Panc1 (cell line): ENCODE measurements around the gene E4F1. TPM values are rescaled to one million over a fixed set of nuclear protein-coding genes. Genes with fewer than 3 reads are reported as not detected.
A peak's percentile ranks its signal among the peaks of the same experiment; 100 is the strongest.

Source experiments
- ATAC-seq: fragments of 200-7000 bp; cut with Tn5 transposase; 2 replicates; pipeline ENCODE4 v1.9.1; 2020; ENCODE audit warnings: mild to moderate bottlenecking, moderate library complexity
- BruUV-seq: library from RNA; stranded (reverse); fragments of 400-500 nt; replicated peaks from 2 replicates; lab custom pipeline; 2021; lab: Mats Ljungman, UMichigan
- CTCF ChIA-PET: fragments of 300-600 bp; sonication (Branson Sonifier 250); formaldehyde crosslinking; loops from one replicate; lab custom pipeline; 2022; ENCODE audit warnings: antibody characterized with exemption; lab: Charles Lee
- POLR2A ChIA-PET: fragments of 300-600 bp; sonication (Branson Sonifier 250); formaldehyde crosslinking; loops from one replicate; lab custom pipeline; 2022; ENCODE audit warnings: antibody characterized with exemption; lab: Charles Lee
- DNase-seq: peaks from one replicate; pipeline ENCODE4 v3.0.0-alpha.2; 2010; ENCODE audit warnings: low read depth, low spot score
- H3K27ac ChIP-seq: 2 replicates; pipeline ENCODE4 v1.5.1; 2011; ENCODE audit warnings: mild to moderate bottlenecking, low read length, inconsistent platforms
- H3K27me3 ChIP-seq: fragments of 200-500 bp; sonication (Bioruptor generic); 2 replicates; pipeline ENCODE4 v1.6.0; 2014; ENCODE audit warnings: low read length, inconsistent platforms; ENCODE audit not compliant: control insufficient read depth, insufficient read depth
- H3K36me3 ChIP-seq: fragments of 200-500 bp; sonication (Bioruptor generic); 2 replicates; pipeline ENCODE4 v1.5.1; 2014; ENCODE audit warnings: inconsistent platforms, mild to moderate bottlenecking, low read length, moderate library complexity; ENCODE audit not compliant: control insufficient read depth, insufficient read depth
- H3K4me1 ChIP-seq: 2 replicates; pipeline ENCODE4 v1.5.1; 2011; ENCODE audit warnings: inconsistent platforms, mild to moderate bottlenecking, low read length, moderate library complexity; ENCODE audit not compliant: control insufficient read depth, insufficient read depth
- H3K4me3 ChIP-seq, 2 experiments: 2 replicates each; pipeline ENCODE4 v1.5.1; 2011 to 2012; ENCODE audit warnings: low read depth in 2 of 2, low read length in 2 of 2, mild to moderate bottlenecking in 2 of 2, inconsistent platforms in 1 of 2, moderate library complexity in 1 of 2
- H3K9me3 ChIP-seq: fragments of 200-500 bp; sonication (Bioruptor generic); 2 replicates; pipeline ENCODE4 v1.5.1; 2014; ENCODE audit warnings: low read depth, mild to moderate bottlenecking, inconsistent platforms, low read length, moderate library complexity; ENCODE audit not compliant: control insufficient read depth, insufficient read depth
- POLR2AphosphoS5 ChIP-seq: IDR thresholded peaks from 2 replicates; pipeline ENCODE4 v1.6.1; 2012; ENCODE audit warnings: mild to moderate bottlenecking, low read depth, low read length, moderate library complexity
- SIN3A ChIP-seq: IDR thresholded peaks from 2 replicates; pipeline ENCODE4 v1.6.1; 2012; ENCODE audit warnings: low read depth, mild to moderate bottlenecking, low read length, moderate library complexity, borderline replicate concordance; ENCODE audit not compliant: insufficient read depth
- TCF7L2 ChIP-seq: IDR thresholded peaks from 2 replicates; pipeline ENCODE4 v1.6.1; 2011; ENCODE audit warnings: mild to moderate bottlenecking, low read depth, low read length, inconsistent platforms
- in situ Hi-C: cut with HindIII; loops from 2 replicates; pipeline ENCODE4 v1.10.0; 2016; ENCODE audit warnings: low sequenced_read_pairs, low pct_unique_long_range_greater_than_20kb
- intact Hi-C: fragments of 100-400 bp; cut with micrococcal nuclease; formaldehyde crosslinking; loops from one replicate; pipeline ENCODE4 v1.10.0; 2022; ENCODE audit not compliant: unreplicated experiment
- total RNA-seq: library from RNA; stranded (reverse); gene quantifications from one replicate; pipeline ENCODE4 v1.2.1, GENCODE V29; 2021; ENCODE audit not compliant: unreplicated experiment
- TF ChIP-seq, protein P1 (sequence below), 2 experiments: IDR thresholded peaks; 2 replicates each; pipeline ENCODE4 v1.6.1; 2011 to 2012; ENCODE audit warnings: low read depth in 2 of 2, control low read depth in 1 of 2, low read length in 1 of 2, mild to moderate bottlenecking in 1 of 2, moderate library complexity in 1 of 2; ENCODE audit not compliant: insufficient read depth in 1 of 2
- TF ChIP-seq, protein P2 (sequence below): fragments of 450-650 bp; IDR thresholded peaks from 2 replicates; pipeline ENCODE4 v1.5.1; 2017; ENCODE audit warnings: mild to moderate bottlenecking

The E4F1 gene
- total RNA-seq, 1 experiment from 2014 or later, result 50.8 TPM

DNA sequence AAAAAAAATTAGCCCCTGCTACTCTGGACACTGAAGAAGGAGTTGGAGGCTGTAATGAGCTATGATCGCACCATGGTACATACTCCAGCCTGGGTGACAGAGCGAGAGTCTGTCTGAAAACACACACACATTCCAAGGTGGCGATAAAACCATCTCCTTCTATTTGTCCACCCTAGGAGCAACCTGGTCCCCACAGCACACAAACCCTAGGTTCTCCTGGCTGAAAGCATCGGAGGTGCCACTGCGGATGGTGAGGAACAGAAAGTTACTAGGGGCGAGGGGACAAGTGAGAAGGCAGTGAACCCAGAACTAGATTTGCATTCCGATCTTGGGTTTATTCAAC, 29.4 kb downstream of the E4F1 start:
- H3K27me3 ChIP-seq, result no peaks in the 10 kb centered on the region
- BruUV-seq, result no TSS peak
- intact Hi-C loops (no loop called here), in situ Hi-C loops (no loop called here)
- POLR2A ChIA-PET, result interaction anchor here (0.5 kb wide), 1 partner anchor 11 kb away, joined by 5 read pairs; no protein-coding TSS in a partner anchor
- ATAC-seq (peak; percentile 19; the same call in 1 of the 2 replicates), DNase-seq (no peak)
- H3K4me3 ChIP-seq, result no peak overlapping the region
- no peak for TF ChIP-seq SIN3A
- TF ChIP-seq POLR2AphosphoS5, result no peak
- TF ChIP-seq TCF7L2, result no peak
- TF ChIP-seq, protein P1, sequence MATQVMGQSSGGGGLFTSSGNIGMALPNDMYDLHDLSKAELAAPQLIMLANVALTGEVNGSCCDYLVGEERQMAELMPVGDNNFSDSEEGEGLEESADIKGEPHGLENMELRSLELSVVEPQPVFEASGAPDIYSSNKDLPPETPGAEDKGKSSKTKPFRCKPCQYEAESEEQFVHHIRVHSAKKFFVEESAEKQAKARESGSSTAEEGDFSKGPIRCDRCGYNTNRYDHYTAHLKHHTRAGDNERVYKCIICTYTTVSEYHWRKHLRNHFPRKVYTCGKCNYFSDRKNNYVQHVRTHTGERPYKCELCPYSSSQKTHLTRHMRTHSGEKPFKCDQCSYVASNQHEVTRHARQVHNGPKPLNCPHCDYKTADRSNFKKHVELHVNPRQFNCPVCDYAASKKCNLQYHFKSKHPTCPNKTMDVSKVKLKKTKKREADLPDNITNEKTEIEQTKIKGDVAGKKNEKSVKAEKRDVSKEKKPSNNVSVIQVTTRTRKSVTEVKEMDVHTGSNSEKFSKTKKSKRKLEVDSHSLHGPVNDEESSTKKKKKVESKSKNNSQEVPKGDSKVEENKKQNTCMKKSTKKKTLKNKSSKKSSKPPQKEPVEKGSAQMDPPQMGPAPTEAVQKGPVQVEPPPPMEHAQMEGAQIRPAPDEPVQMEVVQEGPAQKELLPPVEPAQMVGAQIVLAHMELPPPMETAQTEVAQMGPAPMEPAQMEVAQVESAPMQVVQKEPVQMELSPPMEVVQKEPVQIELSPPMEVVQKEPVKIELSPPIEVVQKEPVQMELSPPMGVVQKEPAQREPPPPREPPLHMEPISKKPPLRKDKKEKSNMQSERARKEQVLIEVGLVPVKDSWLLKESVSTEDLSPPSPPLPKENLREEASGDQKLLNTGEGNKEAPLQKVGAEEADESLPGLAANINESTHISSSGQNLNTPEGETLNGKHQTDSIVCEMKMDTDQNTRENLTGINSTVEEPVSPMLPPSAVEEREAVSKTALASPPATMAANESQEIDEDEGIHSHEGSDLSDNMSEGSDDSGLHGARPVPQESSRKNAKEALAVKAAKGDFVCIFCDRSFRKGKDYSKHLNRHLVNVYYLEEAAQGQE (IDR thresholded peaks at IDR 0.05; ENCODE audit: insufficient read depth in 1 of 2, low read depth in 2 of 2, low read length in 1 of 2), result no peak
- TF ChIP-seq, protein P2, sequence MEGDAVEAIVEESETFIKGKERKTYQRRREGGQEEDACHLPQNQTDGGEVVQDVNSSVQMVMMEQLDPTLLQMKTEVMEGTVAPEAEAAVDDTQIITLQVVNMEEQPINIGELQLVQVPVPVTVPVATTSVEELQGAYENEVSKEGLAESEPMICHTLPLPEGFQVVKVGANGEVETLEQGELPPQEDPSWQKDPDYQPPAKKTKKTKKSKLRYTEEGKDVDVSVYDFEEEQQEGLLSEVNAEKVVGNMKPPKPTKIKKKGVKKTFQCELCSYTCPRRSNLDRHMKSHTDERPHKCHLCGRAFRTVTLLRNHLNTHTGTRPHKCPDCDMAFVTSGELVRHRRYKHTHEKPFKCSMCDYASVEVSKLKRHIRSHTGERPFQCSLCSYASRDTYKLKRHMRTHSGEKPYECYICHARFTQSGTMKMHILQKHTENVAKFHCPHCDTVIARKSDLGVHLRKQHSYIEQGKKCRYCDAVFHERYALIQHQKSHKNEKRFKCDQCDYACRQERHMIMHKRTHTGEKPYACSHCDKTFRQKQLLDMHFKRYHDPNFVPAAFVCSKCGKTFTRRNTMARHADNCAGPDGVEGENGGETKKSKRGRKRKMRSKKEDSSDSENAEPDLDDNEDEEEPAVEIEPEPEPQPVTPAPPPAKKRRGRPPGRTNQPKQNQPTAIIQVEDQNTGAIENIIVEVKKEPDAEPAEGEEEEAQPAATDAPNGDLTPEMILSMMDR, result no peak
- H3K4me1 ChIP-seq, result peaks cover 22% of the 10 kb centered on the region
- peaks cover 10% of the 10 kb centered on the region; the same call in 1 of the 2 replicates for H3K36me3 ChIP-seq
- CTCF ChIA-PET, result interaction anchor here (0.7 kb wide), 1 partner anchor 112 kb away, joined by 3 read pairs; no protein-coding TSS in a partner anchor
- 0 out of 2 replicates have a peak overlapping the region, but pooled peaks have one; percentile 18 for H3K27ac ChIP-seq
- no peaks in the 10 kb centered on the region for H3K9me3 ChIP-seq

DNA sequence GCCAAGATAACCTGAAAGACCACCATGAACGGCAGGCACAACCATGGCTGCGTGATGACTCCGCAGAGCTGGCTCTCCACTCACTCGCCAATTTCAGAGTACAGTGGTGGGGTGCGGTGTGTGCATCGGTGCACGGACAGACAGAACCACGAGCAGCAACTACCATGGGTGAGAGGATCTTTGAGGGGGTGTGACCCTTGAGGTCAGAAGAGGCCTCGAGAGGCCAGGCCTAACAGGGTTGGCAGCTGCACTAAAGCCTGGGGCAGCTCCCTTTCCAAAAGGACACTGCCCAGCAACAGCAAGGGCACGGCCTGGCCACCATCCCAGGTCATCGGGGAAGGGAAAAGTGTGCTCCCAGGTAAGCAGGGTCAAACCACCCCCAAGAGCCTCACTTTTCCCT, 29.9 kb downstream of the E4F1 start:
- ATAC-seq (no peak), DNase-seq (no peak)
- POLR2A ChIA-PET, result interaction anchor here (0.7 kb wide), 1 partner anchor 65 kb away, joined by 4 read pairs; no protein-coding TSS in a partner anchor
- no peaks in the 10 kb centered on the region for H3K27me3 ChIP-seq
- CTCF ChIA-PET, result no interaction called here
- no TSS peak for BruUV-seq
- peaks cover 22% of the 10 kb centered on the region for H3K4me1 ChIP-seq
- TF ChIP-seq, protein P2, result no peak
- TF ChIP-seq SIN3A (no peak), POLR2AphosphoS5 (no peak), TCF7L2 (no peak)
- TF ChIP-seq, protein P1 (IDR thresholded peaks at IDR 0.05; ENCODE audit: insufficient read depth in 1 of 2, low read depth in 2 of 2, low read length in 1 of 2), result no peak
- H3K4me3 ChIP-seq, result no peak overlapping the region
- in situ Hi-C loops (no loop called here), intact Hi-C loops (no loop called here)
- peaks cover 15% of the 10 kb centered on the region for H3K36me3 ChIP-seq
- no peak overlapping the region; the same call in 1 of the 2 replicates for H3K27ac ChIP-seq
- no peaks in the 10 kb centered on the region for H3K9me3 ChIP-seq
